MM.1S (cell line): ENCODE data around the gene PPP1R13B.

Experiments used
- DNase-seq: peaks from one replicate; pipeline ENCODE4 v3.0.0-alpha.2; 2015
- H2AFZ ChIP-seq: fragments of 300-600 bp; sonication (generic); 2 replicates; pipeline ENCODE4 v1.6.0; 2016; ENCODE audit warnings: antibody characterized with exemption, low read length
- H3F3A ChIP-seq: fragments of 300-600 bp; sonication (generic); 2 replicates; pipeline ENCODE4 v1.6.1; 2016; ENCODE audit warnings: mild to moderate bottlenecking, antibody characterized with exemption, low read length, moderate library complexity, mixed read lengths; ENCODE audit not compliant: insufficient read depth
- H3K27ac ChIP-seq: fragments of 300-600 bp; sonication (generic); 2 replicates; pipeline ENCODE4 v1.5.1; 2016; ENCODE audit warnings: mild to moderate bottlenecking, low read length
- H3K27me3 ChIP-seq: fragments of 300-600 bp; sonication (generic); replicated peaks from 2 replicates; pipeline ENCODE4 v1.6.0; 2016; ENCODE audit warnings: low read length; ENCODE audit not compliant: insufficient read depth
- H3K36me3 ChIP-seq: fragments of 300-600 bp; sonication (generic); replicated peaks from 2 replicates; pipeline ENCODE4 v1.6.1; 2016; ENCODE audit warnings: mild to moderate bottlenecking, low read length, mixed read lengths; ENCODE audit not compliant: insufficient read depth
- H3K4me1 ChIP-seq: fragments of 300-600 bp; sonication (generic); 2 replicates; pipeline ENCODE4 v1.6.1; 2016; ENCODE audit warnings: low read length, mixed read lengths
- H3K4me2 ChIP-seq: fragments of 300-600 bp; sonication (generic); 2 replicates; pipeline ENCODE4 v1.6.0; 2016; ENCODE audit warnings: low read depth, low read length
- H3K4me3 ChIP-seq: fragments of 300-600 bp; sonication (generic); 2 replicates; pipeline ENCODE4 v1.5.1; 2016; ENCODE audit warnings: low read length, mixed read lengths
- H3K79me2 ChIP-seq: fragments of 300-600 bp; sonication (generic); 2 replicates; pipeline ENCODE4 v1.6.1; 2016; ENCODE audit warnings: mixed run types, low read length, mixed read lengths
- H3K9ac ChIP-seq: fragments of 300-600 bp; sonication (generic); 2 replicates; pipeline ENCODE4 v1.6.1; 2016; ENCODE audit warnings: low read length, mixed read lengths
- H3K9me2 ChIP-seq: fragments of 300-600 bp; sonication (generic); replicated peaks from 2 replicates; pipeline ENCODE4 v1.6.1; 2016; ENCODE audit warnings: mild to moderate bottlenecking, low read length, mixed read lengths; ENCODE audit not compliant: insufficient read depth
- H3K9me3 ChIP-seq: fragments of 300-600 bp; sonication (generic); replicated peaks from 2 replicates; pipeline ENCODE4 v1.6.1; 2016; ENCODE audit warnings: mild to moderate bottlenecking, low read length, mixed read lengths; ENCODE audit not compliant: insufficient read depth
- H4K20me1 ChIP-seq: fragments of 300-600 bp; sonication (generic); 2 replicates; pipeline ENCODE4 v1.6.1; 2016; ENCODE audit warnings: mild to moderate bottlenecking, low read length, moderate library complexity, mixed read lengths; ENCODE audit not compliant: insufficient read depth
- CTCF ChIP-seq: fragments of 300-600 bp; sonication (generic); IDR thresholded peaks from 2 replicates; pipeline ENCODE4 v1.5.1; 2016; ENCODE audit warnings: antibody characterized with exemption, low read length, mixed read lengths
- EZH2 ChIP-seq: fragments of 300-600 bp; sonication (generic); optimal IDR thresholded peaks from 2 replicates; pipeline ENCODE3; 2017; ENCODE audit warnings: low read depth, mild to moderate bottlenecking, antibody characterized with exemption, low read length, mixed read lengths
- EZH2phosphoT487 ChIP-seq: fragments of 300-600 bp; sonication (generic); IDR thresholded peaks from 2 replicates; pipeline ENCODE4 v1.6.1; 2018; ENCODE audit warnings: antibody characterized with exemption, low read length

Gene PPP1R13B

DNA sequence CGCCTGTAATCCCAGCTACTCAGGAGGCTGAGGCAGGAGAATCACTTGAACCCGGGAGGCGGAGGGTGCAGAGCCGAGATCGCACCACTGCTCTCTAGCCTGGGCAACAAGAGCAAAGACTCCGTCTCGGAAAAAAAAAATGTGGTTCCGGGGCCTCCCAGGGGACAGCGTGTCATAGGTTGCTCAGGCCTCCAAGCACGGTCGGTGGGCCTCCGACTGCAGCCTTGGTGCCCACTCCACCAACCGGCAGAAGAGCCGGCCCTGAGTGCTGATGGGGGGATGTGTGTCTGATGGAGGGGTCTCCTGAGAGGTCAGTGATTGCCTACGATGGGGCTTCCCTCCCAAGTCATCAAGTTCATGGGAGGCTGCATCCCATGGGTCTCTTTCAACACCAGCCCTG lies 115.9 kb downstream of the PPP1R13B start:
- Histone ChIP-seq H3K4me2 (no peak overlapping the region), H3K36me3 (no peaks in the 10 kb centered on the region), H3K4me3 (no peak overlapping the region), H3K79me2 (no peaks in the 10 kb centered on the region), H3K27me3 (no peaks in the 10 kb centered on the region), H2AFZ (no peak overlapping the region), H3F3A (no peaks in the 10 kb centered on the region), H3K9me2 (no peaks in the 10 kb centered on the region), H3K4me1 (no peaks in the 10 kb centered on the region), H3K9ac (no peak overlapping the region), H3K9me3 (no peaks in the 10 kb centered on the region), H3K27ac (no peak overlapping the region), H4K20me1 (no peaks in the 10 kb centered on the region)
- DNase-seq: no peak
- TF ChIP-seq CTCF: no peak
- no peak for TF ChIP-seq EZH2phosphoT487
- TF ChIP-seq EZH2: no peak

DNA sequence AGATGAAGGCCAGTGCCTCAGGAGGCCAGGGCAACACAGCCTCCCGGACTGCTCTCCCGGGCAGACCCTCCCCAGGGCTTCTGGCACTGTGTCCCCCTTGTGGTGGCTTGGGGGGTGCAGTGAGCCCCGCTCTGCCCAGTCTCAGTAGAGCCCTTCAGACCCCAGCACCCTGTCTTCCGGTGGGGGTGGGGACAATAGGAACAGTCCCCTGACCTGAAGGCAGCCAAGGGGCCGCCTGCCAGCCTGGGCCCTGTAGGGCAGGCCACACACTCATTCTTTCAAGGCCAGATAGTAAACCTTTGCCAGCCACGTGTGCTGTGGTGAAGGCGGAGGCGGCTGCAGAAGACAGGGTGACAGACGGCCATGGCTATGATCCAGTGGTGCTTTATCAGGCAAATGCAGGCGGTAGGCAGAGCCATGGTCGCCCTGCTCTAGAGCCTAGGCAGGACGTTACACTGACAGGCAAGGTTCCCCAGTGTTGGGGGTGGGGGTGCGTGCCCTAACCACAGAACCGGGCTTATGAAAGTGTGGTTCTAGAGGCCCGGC lies 116.8 kb downstream of the PPP1R13B start:
- H3K9me3 ChIP-seq: no peaks in the 10 kb centered on the region
- no peaks in the 10 kb centered on the region for H3K4me1 ChIP-seq
- no peaks in the 10 kb centered on the region for H3K27me3 ChIP-seq
- H3K9ac ChIP-seq: no peak overlapping the region
- H3K27ac ChIP-seq: no peak overlapping the region
- no peaks in the 10 kb centered on the region for H3K36me3 ChIP-seq
- no peaks in the 10 kb centered on the region for H3K9me2 ChIP-seq
- H3K4me3 ChIP-seq: no peak overlapping the region
- no peak for TF ChIP-seq EZH2
- TF ChIP-seq CTCF: no peak
- no peak for TF ChIP-seq EZH2phosphoT487
- H3K79me2 ChIP-seq: no peaks in the 10 kb centered on the region
- DNase-seq: no peak
- no peaks in the 10 kb centered on the region for H4K20me1 ChIP-seq
- H3K4me2 ChIP-seq: no peak overlapping the region
- H3F3A ChIP-seq: no peaks in the 10 kb centered on the region
- H2AFZ ChIP-seq: no peak overlapping the region

DNA sequence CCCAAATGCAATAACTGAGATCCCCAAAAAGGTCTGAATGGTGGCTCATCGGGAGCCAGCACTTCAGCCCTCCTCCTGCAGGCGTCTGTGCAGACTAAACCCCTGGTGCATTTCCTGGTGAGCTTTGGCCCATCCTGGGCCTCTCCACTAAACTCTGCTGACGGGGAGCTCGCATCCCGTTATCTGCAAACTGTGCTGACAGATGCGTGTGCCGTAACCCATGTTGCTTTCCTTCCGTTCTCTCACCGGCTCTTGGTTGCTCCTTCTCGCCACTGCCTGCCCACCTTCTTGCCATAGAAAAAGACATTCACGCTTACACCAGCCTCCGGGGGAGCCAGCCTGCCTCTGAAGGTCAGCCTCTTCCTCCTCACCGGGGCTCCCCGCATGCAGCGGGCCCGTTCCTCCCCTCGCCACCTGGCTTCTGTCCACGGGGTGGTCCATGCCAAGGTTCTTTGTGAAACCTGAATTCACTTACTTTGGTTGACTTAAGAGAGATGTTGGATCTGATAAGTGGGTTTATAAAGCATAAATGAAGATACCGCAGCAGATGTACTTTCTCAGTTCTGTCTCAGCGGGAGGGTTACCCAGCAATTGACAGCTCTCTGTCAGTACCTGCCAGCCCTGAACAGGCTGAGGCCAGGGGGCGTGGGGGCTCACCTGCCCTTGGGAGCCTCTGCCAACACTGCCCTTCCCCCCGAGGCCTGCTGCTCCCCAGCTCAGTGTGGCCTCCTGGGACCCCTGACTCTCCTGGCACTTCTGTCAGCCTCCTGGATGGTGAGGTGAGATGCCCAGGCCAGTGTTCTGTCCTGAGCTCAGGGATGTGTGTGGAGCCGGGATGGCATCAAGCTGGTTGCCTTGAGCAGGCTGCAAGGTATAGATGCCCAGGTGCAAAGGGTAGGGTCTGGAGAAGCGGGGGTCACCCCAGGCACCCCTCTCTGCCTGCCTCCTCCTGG lies 117.6 kb downstream of the PPP1R13B start:
- no peak overlapping the region for H3K9ac ChIP-seq
- no peaks in the 10 kb centered on the region for H3K9me3 ChIP-seq
- no peak overlapping the region for H2AFZ ChIP-seq
- no peaks in the 10 kb centered on the region for H3K36me3 ChIP-seq
- DNase-seq: no peak
- no peaks in the 10 kb centered on the region for H3K9me2 ChIP-seq
- no peaks in the 10 kb centered on the region for H3K79me2 ChIP-seq
- H3K4me1 ChIP-seq: no peaks in the 10 kb centered on the region
- H3K4me3 ChIP-seq: no peak overlapping the region
- H3K27me3 ChIP-seq: no peaks in the 10 kb centered on the region
- H3K4me2 ChIP-seq: no peak overlapping the region
- H3F3A ChIP-seq: no peaks in the 10 kb centered on the region
- H4K20me1 ChIP-seq: no peaks in the 10 kb centered on the region
- TF ChIP-seq EZH2 (no peak), CTCF (no peak), EZH2phosphoT487 (no peak)
- H3K27ac ChIP-seq: no peak overlapping the region
